K562 (cell line): ENCODE measurements around the gene MRPL19. TPM values are rescaled to one million over a fixed set of nuclear protein-coding genes. Genes with fewer than 3 reads are reported as not detected.

ENCODE experiments used
- GABPA ChIP-seq: fragments of 200-800 bp; sonication (Bioruptor generic); conservative IDR thresholded peaks from 2 replicates; pipeline ENCODE4 v1.6.1; 2016; ENCODE audit warnings: low read depth, missing genetic modification characterization, missing compliant biosample characterization
- MYC ChIP-seq, 2 experiments: fragments of 250-450 bp in 1 of 2; sonication (Bioruptor Pico) in 1 of 2; IDR thresholded peaks; 2 replicates each; pipeline versions ENCODE4 v1.5.1 to v1.6.1; 2012 to 2021; ENCODE audit warnings: low read depth in 2 of 2, borderline replicate concordance in 1 of 2, improper control_type of control experiment in 1 of 2, low read length in 1 of 2, mild to moderate bottlenecking in 1 of 2, moderate library complexity in 1 of 2
- PTTG1 ChIP-seq: fragments of 450-650 bp; IDR thresholded peaks from 2 replicates; pipeline ENCODE4 v1.6.1; 2016; ENCODE audit warnings: low read depth, mild to moderate bottlenecking, missing genetic modification characterization, missing compliant biosample characterization
- RUNX1 ChIP-seq: sonication (generic); IDR thresholded peaks from 2 replicates; pipeline ENCODE4 v1.6.1; 2016; ENCODE audit warnings: antibody characterized with exemption, low read depth
- polyA plus RNA-seq, 8 experiments: library from polyadenylated mRNA; depleted of rRNA in 4 of 8; stranded (reverse) in 5 of 8; unstranded in 3 of 8; fragments of >200 nt; fragmentation: Nextera tagmentation in 2 of 8; fragmentation: Illumina TruSeq in 1 of 8; extraction: Ambion mirVana in 2 of 8; extraction: Trizol in 1 of 8; gene quantifications; 2 replicates each; pipeline versions ENCODE4 v1.2.1 to v1.2.3, GENCODE V29; 2011 to 2014; ENCODE audit warnings: inconsistent platforms in 1 of 8, missing spikeins in 1 of 8
- total RNA-seq, 7 experiments: library from RNA; depleted of rRNA in 6 of 7; stranded (reverse); fragments of >200 nt in 6 of 7; fragmentation: Illumina TruSeq in 2 of 7; extraction: Trizol in 2 of 7; gene quantifications; 2 replicates each; pipeline versions ENCODE4 v1.2.1 to v1.2.3, GENCODE V29; 2011 to 2021; ENCODE audit warnings: low replicate concordance in 1 of 7
- TF ChIP-seq, protein P1 (sequence below): fragments of 450-650 bp; IDR thresholded peaks from 2 replicates; pipeline ENCODE4 v1.6.1; 2016; ENCODE audit warnings: mild to moderate bottlenecking, moderate library complexity
- TF ChIP-seq, protein P2 (sequence below): sonication (generic); formaldehyde crosslinking; IDR thresholded peaks from 2 replicates; pipeline ENCODE4 v1.8.0; 2022; ENCODE audit warnings: mild to moderate bottlenecking, missing genetic modification reagents

MRPL19 gene
- total and polyA plus RNA-seq, 9 of the 15 experiments (the other 6 are each of a cell fraction or from before 2014, with no cell fraction given) = 9.7 to 65.9 (median 56.1) TPM

DNA sequence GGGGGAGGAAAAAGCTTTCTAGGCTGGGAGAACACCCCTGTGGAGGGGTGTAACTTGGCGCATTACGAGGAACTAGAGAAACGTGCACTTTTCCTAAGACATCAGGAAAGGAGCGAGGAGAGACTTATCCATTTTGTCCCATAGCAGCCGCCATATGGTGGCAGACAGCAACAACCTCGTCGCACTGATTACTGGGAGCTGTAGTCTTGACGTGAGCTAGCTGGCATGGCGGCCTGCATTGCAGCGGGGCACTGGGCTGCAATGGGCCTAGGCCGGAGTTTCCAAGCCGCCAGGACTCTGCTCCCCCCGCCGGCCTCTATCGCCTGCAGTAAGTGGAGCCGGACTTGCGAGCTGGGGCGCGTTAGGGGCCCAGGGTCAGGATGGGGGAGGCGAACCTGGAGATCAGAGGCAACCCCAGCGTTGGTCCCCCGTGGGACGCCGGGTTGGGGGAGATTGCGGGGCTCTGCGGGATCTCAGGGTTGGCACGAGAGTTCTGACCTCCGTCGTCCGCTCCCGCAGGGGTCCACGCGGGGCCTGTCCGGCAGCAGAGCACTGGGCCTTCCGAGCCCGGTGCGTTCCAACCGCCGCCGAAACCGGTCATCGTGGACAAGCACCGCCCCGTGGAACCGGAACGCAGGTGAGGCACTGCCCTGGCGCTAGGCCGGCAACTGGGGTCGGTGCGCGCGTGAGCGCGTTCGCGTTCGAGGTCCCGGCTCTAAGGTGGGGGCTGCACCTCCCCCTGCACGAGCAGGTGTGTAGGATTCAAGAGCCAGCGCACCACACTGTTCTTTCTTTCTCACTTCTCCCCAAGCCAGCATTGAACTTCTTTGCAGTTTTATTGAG is at the start of gene MRPL19 (continued):
- TF ChIP-seq, protein P1, sequence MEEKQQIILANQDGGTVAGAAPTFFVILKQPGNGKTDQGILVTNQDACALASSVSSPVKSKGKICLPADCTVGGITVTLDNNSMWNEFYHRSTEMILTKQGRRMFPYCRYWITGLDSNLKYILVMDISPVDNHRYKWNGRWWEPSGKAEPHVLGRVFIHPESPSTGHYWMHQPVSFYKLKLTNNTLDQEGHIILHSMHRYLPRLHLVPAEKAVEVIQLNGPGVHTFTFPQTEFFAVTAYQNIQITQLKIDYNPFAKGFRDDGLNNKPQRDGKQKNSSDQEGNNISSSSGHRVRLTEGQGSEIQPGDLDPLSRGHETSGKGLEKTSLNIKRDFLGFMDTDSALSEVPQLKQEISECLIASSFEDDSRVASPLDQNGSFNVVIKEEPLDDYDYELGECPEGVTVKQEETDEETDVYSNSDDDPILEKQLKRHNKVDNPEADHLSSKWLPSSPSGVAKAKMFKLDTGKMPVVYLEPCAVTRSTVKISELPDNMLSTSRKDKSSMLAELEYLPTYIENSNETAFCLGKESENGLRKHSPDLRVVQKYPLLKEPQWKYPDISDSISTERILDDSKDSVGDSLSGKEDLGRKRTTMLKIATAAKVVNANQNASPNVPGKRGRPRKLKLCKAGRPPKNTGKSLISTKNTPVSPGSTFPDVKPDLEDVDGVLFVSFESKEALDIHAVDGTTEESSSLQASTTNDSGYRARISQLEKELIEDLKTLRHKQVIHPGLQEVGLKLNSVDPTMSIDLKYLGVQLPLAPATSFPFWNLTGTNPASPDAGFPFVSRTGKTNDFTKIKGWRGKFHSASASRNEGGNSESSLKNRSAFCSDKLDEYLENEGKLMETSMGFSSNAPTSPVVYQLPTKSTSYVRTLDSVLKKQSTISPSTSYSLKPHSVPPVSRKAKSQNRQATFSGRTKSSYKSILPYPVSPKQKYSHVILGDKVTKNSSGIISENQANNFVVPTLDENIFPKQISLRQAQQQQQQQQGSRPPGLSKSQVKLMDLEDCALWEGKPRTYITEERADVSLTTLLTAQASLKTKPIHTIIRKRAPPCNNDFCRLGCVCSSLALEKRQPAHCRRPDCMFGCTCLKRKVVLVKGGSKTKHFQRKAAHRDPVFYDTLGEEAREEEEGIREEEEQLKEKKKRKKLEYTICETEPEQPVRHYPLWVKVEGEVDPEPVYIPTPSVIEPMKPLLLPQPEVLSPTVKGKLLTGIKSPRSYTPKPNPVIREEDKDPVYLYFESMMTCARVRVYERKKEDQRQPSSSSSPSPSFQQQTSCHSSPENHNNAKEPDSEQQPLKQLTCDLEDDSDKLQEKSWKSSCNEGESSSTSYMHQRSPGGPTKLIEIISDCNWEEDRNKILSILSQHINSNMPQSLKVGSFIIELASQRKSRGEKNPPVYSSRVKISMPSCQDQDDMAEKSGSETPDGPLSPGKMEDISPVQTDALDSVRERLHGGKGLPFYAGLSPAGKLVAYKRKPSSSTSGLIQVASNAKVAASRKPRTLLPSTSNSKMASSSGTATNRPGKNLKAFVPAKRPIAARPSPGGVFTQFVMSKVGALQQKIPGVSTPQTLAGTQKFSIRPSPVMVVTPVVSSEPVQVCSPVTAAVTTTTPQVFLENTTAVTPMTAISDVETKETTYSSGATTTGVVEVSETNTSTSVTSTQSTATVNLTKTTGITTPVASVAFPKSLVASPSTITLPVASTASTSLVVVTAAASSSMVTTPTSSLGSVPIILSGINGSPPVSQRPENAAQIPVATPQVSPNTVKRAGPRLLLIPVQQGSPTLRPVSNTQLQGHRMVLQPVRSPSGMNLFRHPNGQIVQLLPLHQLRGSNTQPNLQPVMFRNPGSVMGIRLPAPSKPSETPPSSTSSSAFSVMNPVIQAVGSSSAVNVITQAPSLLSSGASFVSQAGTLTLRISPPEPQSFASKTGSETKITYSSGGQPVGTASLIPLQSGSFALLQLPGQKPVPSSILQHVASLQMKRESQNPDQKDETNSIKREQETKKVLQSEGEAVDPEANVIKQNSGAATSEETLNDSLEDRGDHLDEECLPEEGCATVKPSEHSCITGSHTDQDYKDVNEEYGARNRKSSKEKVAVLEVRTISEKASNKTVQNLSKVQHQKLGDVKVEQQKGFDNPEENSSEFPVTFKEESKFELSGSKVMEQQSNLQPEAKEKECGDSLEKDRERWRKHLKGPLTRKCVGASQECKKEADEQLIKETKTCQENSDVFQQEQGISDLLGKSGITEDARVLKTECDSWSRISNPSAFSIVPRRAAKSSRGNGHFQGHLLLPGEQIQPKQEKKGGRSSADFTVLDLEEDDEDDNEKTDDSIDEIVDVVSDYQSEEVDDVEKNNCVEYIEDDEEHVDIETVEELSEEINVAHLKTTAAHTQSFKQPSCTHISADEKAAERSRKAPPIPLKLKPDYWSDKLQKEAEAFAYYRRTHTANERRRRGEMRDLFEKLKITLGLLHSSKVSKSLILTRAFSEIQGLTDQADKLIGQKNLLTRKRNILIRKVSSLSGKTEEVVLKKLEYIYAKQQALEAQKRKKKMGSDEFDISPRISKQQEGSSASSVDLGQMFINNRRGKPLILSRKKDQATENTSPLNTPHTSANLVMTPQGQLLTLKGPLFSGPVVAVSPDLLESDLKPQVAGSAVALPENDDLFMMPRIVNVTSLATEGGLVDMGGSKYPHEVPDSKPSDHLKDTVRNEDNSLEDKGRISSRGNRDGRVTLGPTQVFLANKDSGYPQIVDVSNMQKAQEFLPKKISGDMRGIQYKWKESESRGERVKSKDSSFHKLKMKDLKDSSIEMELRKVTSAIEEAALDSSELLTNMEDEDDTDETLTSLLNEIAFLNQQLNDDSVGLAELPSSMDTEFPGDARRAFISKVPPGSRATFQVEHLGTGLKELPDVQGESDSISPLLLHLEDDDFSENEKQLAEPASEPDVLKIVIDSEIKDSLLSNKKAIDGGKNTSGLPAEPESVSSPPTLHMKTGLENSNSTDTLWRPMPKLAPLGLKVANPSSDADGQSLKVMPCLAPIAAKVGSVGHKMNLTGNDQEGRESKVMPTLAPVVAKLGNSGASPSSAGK = peak; percentile 47
- TF ChIP-seq GABPA (tag) = peak; percentile 48; the same call in 1 of the 2 replicates
- no peak for TF ChIP-seq PTTG1 (tag)
- TF ChIP-seq MYC (IDR thresholded peaks at IDR 0.05; ENCODE audit: low read depth, low read length) = peak; percentile 21; the same call in 1 of the 2 replicates
- peak; percentile 64; the same call in 1 of the 2 replicates for TF ChIP-seq MYC (CRISPR knock-in tag; IDR thresholded peaks at IDR 0.05; ENCODE audit: borderline replicate concordance, low read depth)
- TF ChIP-seq RUNX1 = no peak
- TF ChIP-seq, protein P2, sequence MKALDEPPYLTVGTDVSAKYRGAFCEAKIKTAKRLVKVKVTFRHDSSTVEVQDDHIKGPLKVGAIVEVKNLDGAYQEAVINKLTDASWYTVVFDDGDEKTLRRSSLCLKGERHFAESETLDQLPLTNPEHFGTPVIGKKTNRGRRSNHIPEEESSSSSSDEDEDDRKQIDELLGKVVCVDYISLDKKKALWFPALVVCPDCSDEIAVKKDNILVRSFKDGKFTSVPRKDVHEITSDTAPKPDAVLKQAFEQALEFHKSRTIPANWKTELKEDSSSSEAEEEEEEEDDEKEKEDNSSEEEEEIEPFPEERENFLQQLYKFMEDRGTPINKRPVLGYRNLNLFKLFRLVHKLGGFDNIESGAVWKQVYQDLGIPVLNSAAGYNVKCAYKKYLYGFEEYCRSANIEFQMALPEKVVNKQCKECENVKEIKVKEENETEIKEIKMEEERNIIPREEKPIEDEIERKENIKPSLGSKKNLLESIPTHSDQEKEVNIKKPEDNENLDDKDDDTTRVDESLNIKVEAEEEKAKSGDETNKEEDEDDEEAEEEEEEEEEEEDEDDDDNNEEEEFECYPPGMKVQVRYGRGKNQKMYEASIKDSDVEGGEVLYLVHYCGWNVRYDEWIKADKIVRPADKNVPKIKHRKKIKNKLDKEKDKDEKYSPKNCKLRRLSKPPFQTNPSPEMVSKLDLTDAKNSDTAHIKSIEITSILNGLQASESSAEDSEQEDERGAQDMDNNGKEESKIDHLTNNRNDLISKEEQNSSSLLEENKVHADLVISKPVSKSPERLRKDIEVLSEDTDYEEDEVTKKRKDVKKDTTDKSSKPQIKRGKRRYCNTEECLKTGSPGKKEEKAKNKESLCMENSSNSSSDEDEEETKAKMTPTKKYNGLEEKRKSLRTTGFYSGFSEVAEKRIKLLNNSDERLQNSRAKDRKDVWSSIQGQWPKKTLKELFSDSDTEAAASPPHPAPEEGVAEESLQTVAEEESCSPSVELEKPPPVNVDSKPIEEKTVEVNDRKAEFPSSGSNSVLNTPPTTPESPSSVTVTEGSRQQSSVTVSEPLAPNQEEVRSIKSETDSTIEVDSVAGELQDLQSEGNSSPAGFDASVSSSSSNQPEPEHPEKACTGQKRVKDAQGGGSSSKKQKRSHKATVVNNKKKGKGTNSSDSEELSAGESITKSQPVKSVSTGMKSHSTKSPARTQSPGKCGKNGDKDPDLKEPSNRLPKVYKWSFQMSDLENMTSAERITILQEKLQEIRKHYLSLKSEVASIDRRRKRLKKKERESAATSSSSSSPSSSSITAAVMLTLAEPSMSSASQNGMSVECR = no peak
